ENCODE data around the gene LPCAT2. TPM values are rescaled to one million over a fixed set of nuclear protein-coding genes. Genes with fewer than 3 reads are reported as not detected.

The LPCAT2 gene
- total and polyA plus RNA-seq, 2 of the 13 experiments (the other 11 are each of a cell fraction or from before 2014, with no cell fraction given) = 9.9 to 17.6 TPM

- TF ChIP-seq, protein P1, sequence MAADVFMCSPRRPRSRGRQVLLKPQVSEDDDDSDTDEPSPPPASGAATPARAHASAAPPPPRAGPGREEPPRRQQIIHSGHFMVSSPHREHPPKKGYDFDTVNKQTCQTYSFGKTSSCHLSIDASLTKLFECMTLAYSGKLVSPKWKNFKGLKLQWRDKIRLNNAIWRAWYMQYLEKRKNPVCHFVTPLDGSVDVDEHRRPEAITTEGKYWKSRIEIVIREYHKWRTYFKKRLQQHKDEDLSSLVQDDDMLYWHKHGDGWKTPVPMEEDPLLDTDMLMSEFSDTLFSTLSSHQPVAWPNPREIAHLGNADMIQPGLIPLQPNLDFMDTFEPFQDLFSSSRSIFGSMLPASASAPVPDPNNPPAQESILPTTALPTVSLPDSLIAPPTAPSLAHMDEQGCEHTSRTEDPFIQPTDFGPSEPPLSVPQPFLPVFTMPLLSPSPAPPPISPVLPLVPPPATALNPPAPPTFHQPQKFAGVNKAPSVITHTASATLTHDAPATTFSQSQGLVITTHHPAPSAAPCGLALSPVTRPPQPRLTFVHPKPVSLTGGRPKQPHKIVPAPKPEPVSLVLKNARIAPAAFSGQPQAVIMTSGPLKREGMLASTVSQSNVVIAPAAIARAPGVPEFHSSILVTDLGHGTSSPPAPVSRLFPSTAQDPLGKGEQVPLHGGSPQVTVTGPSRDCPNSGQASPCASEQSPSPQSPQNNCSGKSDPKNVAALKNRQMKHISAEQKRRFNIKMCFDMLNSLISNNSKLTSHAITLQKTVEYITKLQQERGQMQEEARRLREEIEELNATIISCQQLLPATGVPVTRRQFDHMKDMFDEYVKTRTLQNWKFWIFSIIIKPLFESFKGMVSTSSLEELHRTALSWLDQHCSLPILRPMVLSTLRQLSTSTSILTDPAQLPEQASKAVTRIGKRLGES (CRISPR knock-in tag; IDR thresholded peaks at IDR 0.05; ENCODE audit: borderline replicate concordance) = no peak
- TF ChIP-seq ZNF33B (CRISPR knock-in tag; IDR thresholded peaks at IDR 0.05) = no peak
- no peak for TF ChIP-seq RBM39 (IDR thresholded peaks at IDR 0.05; ENCODE audit: low read depth, low read length, poor library complexity, severe bottlenecking)
- TF ChIP-seq NFYC (CRISPR knock-in tag; IDR thresholded peaks at IDR 0.05) = no peak
- TF ChIP-seq ZNF251 (CRISPR knock-in tag; IDR thresholded peaks at IDR 0.05) = no peak
Observed at GRCh38 chr16:55497558-55497957, 11.3 kb upstream of the LPCAT2 start (continued).

DNA sequence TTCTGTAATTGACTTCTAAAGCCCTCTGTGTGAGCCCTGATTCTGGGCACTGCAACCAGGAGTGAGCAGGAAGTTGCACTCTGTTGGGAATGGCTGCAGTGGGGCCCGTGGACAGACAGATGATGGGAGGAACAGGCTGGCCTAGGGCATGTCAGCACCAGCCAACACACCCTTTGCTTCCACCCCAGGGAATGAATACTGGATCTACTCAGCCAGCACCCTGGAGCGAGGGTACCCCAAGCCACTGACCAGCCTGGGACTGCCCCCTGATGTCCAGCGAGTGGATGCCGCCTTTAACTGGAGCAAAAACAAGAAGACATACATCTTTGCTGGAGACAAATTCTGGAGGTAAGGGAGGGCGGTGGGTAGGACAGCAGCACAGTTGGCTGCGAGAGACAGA, 10.8 kb upstream of the LPCAT2 start:
- Histone ChIP-seq H2AFZ (ENCODE audit: low read length) (no peak overlapping the region), H3K4me2 (ENCODE audit: low read depth, low read length) (no peak overlapping the region), H3K36me3 (replicated peaks in 1 of 2; ENCODE audit: control insufficient read depth in 1 of 2, insufficient read depth in 2 of 2, low read length in 2 of 2) (no peaks in the 10 kb centered on the region), H3K4me3 (replicated peaks in 1 of 3; ENCODE audit: insufficient read depth in 1 of 3, low read depth in 2 of 3, low read length in 3 of 3) (no peak overlapping the region), H3K4me1 (ENCODE audit: insufficient read depth, low read length) (peaks cover 49% of the 10 kb centered on the region), H3K27me3 (ENCODE audit: control insufficient read depth in 1 of 2, insufficient read depth in 2 of 2, low read length in 2 of 2) (no peaks in the 10 kb centered on the region), H3K9ac (ENCODE audit: insufficient read depth, low read depth, low read length) (no peak overlapping the region), H4K20me1 (ENCODE audit: insufficient read depth, low read length) (no peaks in the 10 kb centered on the region), H3K27ac (ENCODE audit: extremely low read length, insufficient read depth, low read length) (no peak overlapping the region), H3K79me2 (ENCODE audit: insufficient read depth, low read length) (no peaks in the 10 kb centered on the region), H3K9me3 (ENCODE audit: low read length) (no peaks in the 10 kb centered on the region)
- no TSS peak for BruUV-seq (replicated peaks)
- TF ChIP-seq ZSCAN29 (CRISPR knock-in tag; conservative IDR thresholded peaks at IDR 0.05) (no peak), CCDC6 (CRISPR knock-in tag; IDR thresholded peaks at IDR 0.05) (no peak), ZMYM2 (CRISPR knock-in tag; IDR thresholded peaks at IDR 0.05) (no peak), HNRNPK (IDR thresholded peaks at IDR 0.05; ENCODE audit: low read depth, low read length, poor library complexity, severe bottlenecking) (no peak), ZNF468 (CRISPR knock-in tag; IDR thresholded peaks at IDR 0.05) (no peak)
- 74% methylated on average over 6 of the region's 6 CpGs for WGBS (ENCODE audit: low lambda C conversion rate)
- no peak for FAIRE-seq
- ATAC-seq = no peak
- no peak for DNase-seq (ENCODE audit: low spot score)
- intact Hi-C loops (cut with micrococcal nuclease; ENCODE audit: unreplicated experiment) (no loop called here), in situ Hi-C loops (cut with HindIII; ENCODE audit: extremely low pct_ligation_motif_present, low pct_unique_long_range_greater_than_20kb) (loop anchor here (5.0 kb wide), 1 partner anchor 139 kb away; no protein-coding TSS in a partner anchor)
- CTCF ChIA-PET (ENCODE audit: low intra/inter-chr PET ratio, low total read pairs) = no interaction called here
- POLR2A ChIA-PET = no interaction called here

All from HepG2 (cell line).